Uterus (tissue), 4 donors: ENCODE data around the gene OCIAD1. TPM values are rescaled to one million over a fixed set of nuclear protein-coding genes. Genes with fewer than 3 reads are reported as not detected.
"Not testable (repeated sequence)": the region's sequence is repeated elsewhere in the genome, so short reads cannot be mapped to it uniquely, and the experiment has no call there.

ENCODE experiments used
- DNase-seq, 2 donors: peaks; one replicate each; pipeline ENCODE4 v3.0.0-alpha.2; 2019 to 2020
- H3K27ac ChIP-seq, 2 donors: fragments of 200-600 bp; sonication (generic); 1 replicate in 1 of 2; 2 replicates in 1 of 2; pipeline ENCODE4 v1.5.1; 2016 to 2018
- H3K27me3 ChIP-seq, 2 donors: fragments of 200-600 bp; sonication (generic); one replicate each; pipeline ENCODE4 v1.5.1; 2018 to 2019; ENCODE audit warnings: control low read depth in 1 of 2
- H3K36me3 ChIP-seq, 2 donors: fragments of 200-600 bp; sonication (generic); one replicate each; pipeline ENCODE4 v1.5.1; 2019; ENCODE audit warnings: control low read depth in 1 of 2
- H3K4me1 ChIP-seq, 2 donors: fragments of 200-600 bp; sonication (generic); one replicate each; pipeline ENCODE4 v1.5.1; 2018 to 2019; ENCODE audit warnings: control low read depth in 1 of 2
- H3K4me3 ChIP-seq, 2 donors: fragments of 200-600 bp; sonication (generic); 1 replicate in 1 of 2; 2 replicates in 1 of 2; pipeline ENCODE4 v1.5.1; 2018 to 2019; ENCODE audit warnings: mild to moderate bottlenecking in 1 of 2
- H3K9me3 ChIP-seq, 2 donors: fragments of 200-600 bp; sonication (generic); one replicate each; pipeline ENCODE4 v1.5.1; 2019; ENCODE audit warnings: control low read depth in 1 of 2
- CTCF ChIP-seq, 4 experiments: fragments of 200-600 bp in 2 of 4; fragments of 450-650 bp in 2 of 4; sonication (generic) in 2 of 4; IDR thresholded peaks; one replicate each; pipeline ENCODE4 v1.5.1; 2016 to 2019; ENCODE audit warnings: antibody characterized with exemption in 4 of 4, mild to moderate bottlenecking in 2 of 4, moderate library complexity in 1 of 4
- POLR2A ChIP-seq, 2 donors: fragments of 450-650 bp; IDR thresholded peaks; one replicate each; pipeline ENCODE4 v1.6.1; 2016; ENCODE audit warnings: antibody characterized with exemption in 2 of 2, mild to moderate bottlenecking in 1 of 2, moderate library complexity in 1 of 2
- intact Hi-C: fragments of 100-400 bp; cut with DNase I; formaldehyde crosslinking; loops from one replicate; pipeline ENCODE4 v1.15.1; 2023; ENCODE audit warnings: low total_unique reads
- total RNA-seq, 4 donors: library from RNA; depleted of rRNA in 3 of 4; stranded (reverse); fragments of >200 nt in 3 of 4; gene quantifications; one replicate each; pipeline versions ENCODE4 v1.1.0 to v1.2.4, GENCODE V29; 2014 to 2023
- donor health status: DM: yes; HTN: yes; CAD: no.

The OCIAD1 gene
- total RNA-seq, 4 donors from 2014 or later: 127 to 683 (median 166) TPM

GRCh38 chr4:48796927-48797679 is 33.8 kb upstream of the OCIAD1 start:
- intact Hi-C loops: no loop called here
- DNase-seq: no peak
- peak overlapping the region in 1 of 2 donors; percentile 42 for H3K27ac ChIP-seq
- H3K36me3 ChIP-seq: no peaks in the 10 kb centered on the region
- TF ChIP-seq POLR2A (IDR thresholded peaks at IDR 0.05): no peak
- no peak for TF ChIP-seq CTCF (IDR thresholded peaks at IDR 0.05)
- H3K9me3 ChIP-seq: no peaks in the 10 kb centered on the region
- no peak overlapping the region for H3K4me3 ChIP-seq
- H3K4me1 ChIP-seq: no peaks in the 10 kb centered on the region
- H3K27me3 ChIP-seq: no peaks in the 10 kb centered on the region

- DNase-seq: no peak
- Histone ChIP-seq H3K36me3 (no peaks in the 10 kb centered on the region), H3K27ac (no peak overlapping the region), H3K4me3 (no peak overlapping the region), H3K9me3 (no peaks in the 10 kb centered on the region), H3K4me1 (no peaks in the 10 kb centered on the region), H3K27me3 (no peaks in the 10 kb centered on the region)
- intact Hi-C loops: no loop called here
- TF ChIP-seq CTCF (IDR thresholded peaks at IDR 0.05) (no peak), POLR2A (IDR thresholded peaks at IDR 0.05) (no peak)
These were observed 32.8 kb upstream of the OCIAD1 start for GRCh38 chr4:48798117-48798516.

- no peak for TF ChIP-seq POLR2A (IDR thresholded peaks at IDR 0.05)
- TF ChIP-seq CTCF (IDR thresholded peaks at IDR 0.05): no peak
These were observed 31.7 kb upstream of the OCIAD1 start for GRCh38 chr4:48799157-48799556.

GRCh38 chr4:48800155-48800554 is 30.7 kb upstream of the OCIAD1 start:
- H3K4me1 ChIP-seq, H3K27me3 ChIP-seq, DNase-seq, H3K4me3 ChIP-seq, intact Hi-C loops, H3K36me3 ChIP-seq, H3K27ac ChIP-seq, H3K9me3 ChIP-seq: not testable (repeated sequence)

More at GRCh38 chr4:48799157-48799556, 31.7 kb upstream of the OCIAD1 start:
- intact Hi-C loops: no loop called here
- Histone ChIP-seq H3K27ac (no peak overlapping the region), H3K36me3 (no peaks in the 10 kb centered on the region), H3K4me3 (no peak overlapping the region), H3K4me1 (no peaks in the 10 kb centered on the region), H3K9me3 (no peaks in the 10 kb centered on the region), H3K27me3 (no peaks in the 10 kb centered on the region)
- DNase-seq: no peak

- DNase-seq: no peak
- Histone ChIP-seq H3K9me3 (no peaks in the 10 kb centered on the region), H3K4me1 (no peaks in the 10 kb centered on the region), H3K27me3 (no peaks in the 10 kb centered on the region), H3K36me3 (no peaks in the 10 kb centered on the region), H3K4me3 (no peak overlapping the region), H3K27ac (peak overlapping the region in 1 of 2 donors; percentile 17)
- no peak for TF ChIP-seq CTCF (IDR thresholded peaks at IDR 0.05)
- TF ChIP-seq POLR2A (IDR thresholded peaks at IDR 0.05): no peak
- intact Hi-C loops: no loop called here
These were observed 29.7 kb upstream of the OCIAD1 start for GRCh38 chr4:48801016-48801715.
